Activated T-cell treated with anti-CD3 and anti-CD28 coated beads, Interleukin-2, amount 50 U/mL, for 1 hour (primary cell): ENCODE results near the gene NPHP4.

ENCODE experiments used
- DNase-seq: peaks from one replicate; pipeline ENCODE4 v3.0.0-alpha.2; 2020

NPHP4 gene

GRCh38 chr1:5842679-5843078 lies 149.5 kb downstream of the NPHP4 start:
- no peak for DNase-seq

- no peak for DNase-seq
These were observed 151.6 kb downstream of the NPHP4 start for GRCh38 chr1:5840551-5841001.

- DNase-seq, result no peak
These were observed 152.2 kb downstream of the NPHP4 start for GRCh38 chr1:5839881-5840550.

- no peak for DNase-seq
These were observed 152.9 kb downstream of the NPHP4 start for GRCh38 chr1:5839161-5839880.

- DNase-seq, result no peak
These were observed 154.1 kb downstream of the NPHP4 start for GRCh38 chr1:5837976-5838653.

- DNase-seq, result no peak
These were observed 155.3 kb downstream of the NPHP4 start for GRCh38 chr1:5836776-5837440.

GRCh38 chr1:5835179-5835562 lies 157.1 kb downstream of the NPHP4 start:
- DNase-seq, result no peak

GRCh38 chr1:5834477-5835178 lies 157.6 kb downstream of the NPHP4 start:
- no peak for DNase-seq

GRCh38 chr1:5833911-5834310 lies 158.3 kb downstream of the NPHP4 start:
- no peak for DNase-seq

- DNase-seq, result no peak
These were observed 159.0 kb downstream of the NPHP4 start for GRCh38 chr1:5832916-5833895.

- DNase-seq, result no peak
These were observed 160.5 kb downstream of the NPHP4 start for GRCh38 chr1:5831600-5832335.

GRCh38 chr1:5830771-5831599 lies 161.2 kb downstream of the NPHP4 start:
- DNase-seq, result no peak

GRCh38 chr1:5829414-5829813 lies 162.8 kb downstream of the NPHP4 start:
- no peak for DNase-seq

GRCh38 chr1:5828308-5828935 lies 163.8 kb downstream of the NPHP4 start:
- DNase-seq, result no peak

GRCh38 chr1:5827516-5827915 lies 164.7 kb downstream of the NPHP4 start:
- DNase-seq, result no peak

- no peak for DNase-seq
These were observed 165.6 kb downstream of the NPHP4 start for GRCh38 chr1:5826601-5827000.

GRCh38 chr1:5822726-5823125 lies 169.5 kb downstream of the NPHP4 start:
- DNase-seq, result no peak

- DNase-seq, result no peak
These were observed 170.0 kb downstream of the NPHP4 start for GRCh38 chr1:5822266-5822665.

- no peak for DNase-seq
These were observed 170.6 kb downstream of the NPHP4 start for GRCh38 chr1:5821540-5822176.
